KOPT-K1 (cell line): ENCODE results near the gene MAPK14.
"Not testable (repeated sequence)": the region's sequence is repeated elsewhere in the genome, so short reads cannot be mapped to it uniquely, and the experiment has no call there.

ENCODE experiments used
- H3K27ac ChIP-seq: fragments of 200-600 bp; sonication (generic); 2 replicates; pipeline ENCODE4 v1.5.1; 2016; ENCODE audit warnings: antibody characterized with exemption, mild to moderate bottlenecking, low read depth, low read length; ENCODE audit not compliant: poor library complexity, severe bottlenecking
- H3K36me3 ChIP-seq: fragments of 200-600 bp; sonication (generic); 2 replicates; pipeline ENCODE4 v1.5.1; 2017; ENCODE audit warnings: antibody characterized with exemption, mild to moderate bottlenecking, low read length, moderate library complexity; ENCODE audit not compliant: insufficient read depth
- H3K9me3 ChIP-seq: fragments of 200-600 bp; sonication (generic); 2 replicates; pipeline ENCODE4 v1.5.1; 2017; ENCODE audit warnings: antibody characterized with exemption, low read length, mild to moderate bottlenecking; ENCODE audit not compliant: insufficient read depth, poor library complexity, severe bottlenecking

Gene MAPK14

GRCh38 chr6:36028088-36028876, 674 bp downstream of the MAPK14 start:
- H3K36me3 ChIP-seq = no peaks in the 10 kb centered on the region
- H3K27ac ChIP-seq = peak overlapping the region; percentile 91
- H3K9me3 ChIP-seq = no peaks in the 10 kb centered on the region

GRCh38 chr6:36028877-36029324, 1.3 kb downstream of the MAPK14 start:
- H3K36me3 ChIP-seq = no peaks in the 10 kb centered on the region
- peak overlapping the region; percentile 91 for H3K27ac ChIP-seq
- no peaks in the 10 kb centered on the region for H3K9me3 ChIP-seq

- Histone ChIP-seq H3K36me3 (no peaks in the 10 kb centered on the region), H3K27ac (peak overlapping the region; percentile 91), H3K9me3 (no peaks in the 10 kb centered on the region)
These were observed 1.9 kb downstream of the MAPK14 start for GRCh38 chr6:36029464-36029863.

- Histone ChIP-seq H3K9me3 (no peaks in the 10 kb centered on the region), H3K27ac (no peak overlapping the region), H3K36me3 (no peaks in the 10 kb centered on the region)
These were observed 4.7 kb downstream of the MAPK14 start for GRCh38 chr6:36032261-36032660.

DNA sequence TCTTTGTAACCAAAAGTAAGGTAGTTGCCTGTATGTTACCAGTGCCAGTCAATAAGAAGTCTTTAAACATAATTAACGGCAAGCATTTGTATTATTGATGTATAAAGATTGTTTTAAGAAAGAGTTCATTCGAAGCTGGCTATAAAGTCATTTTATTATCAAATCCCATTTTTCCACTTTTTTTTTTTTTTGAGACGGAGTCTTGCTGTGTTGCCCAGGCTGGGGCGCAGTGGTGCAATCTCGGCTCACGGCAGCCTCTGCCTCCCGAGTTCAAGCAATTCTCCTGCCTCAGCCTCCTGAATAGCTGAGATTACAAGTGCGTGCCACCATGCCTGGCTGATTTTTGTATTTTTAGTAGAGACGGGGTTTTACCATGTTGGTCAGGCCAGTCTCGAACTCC, 5.5 kb downstream of the MAPK14 start:
- not testable (repeated sequence) for H3K27ac ChIP-seq, H3K36me3 ChIP-seq, H3K9me3 ChIP-seq

- H3K36me3 ChIP-seq = no peaks in the 10 kb centered on the region
- H3K27ac ChIP-seq = no peak overlapping the region
- H3K9me3 ChIP-seq = no peaks in the 10 kb centered on the region
These were observed 6.3 kb downstream of the MAPK14 start for GRCh38 chr6:36033935-36034334.

- no peaks in the 10 kb centered on the region for H3K9me3 ChIP-seq
- no peak overlapping the region for H3K27ac ChIP-seq
- no peaks in the 10 kb centered on the region for H3K36me3 ChIP-seq
These were observed 6.8 kb downstream of the MAPK14 start for GRCh38 chr6:36034441-36034840.

DNA sequence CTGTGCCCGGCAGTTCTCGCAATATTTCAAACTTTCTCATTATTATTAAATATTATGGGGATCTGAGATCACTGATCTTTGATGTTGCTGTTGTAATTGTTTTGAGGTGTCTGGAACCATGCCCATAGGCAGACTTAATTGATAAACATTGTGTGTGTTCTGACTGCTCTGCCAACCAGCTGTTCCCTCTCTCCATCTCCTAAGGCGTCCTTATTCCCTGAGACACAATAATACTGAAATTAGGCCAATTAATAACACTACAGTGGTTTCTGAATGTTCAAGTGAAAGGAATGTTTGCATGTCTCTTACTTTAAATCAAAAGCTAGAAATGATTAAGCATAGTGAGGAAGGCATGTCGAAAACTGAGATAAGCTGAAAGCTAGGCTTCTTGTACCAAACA, 7.6 kb downstream of the MAPK14 start:
- Histone ChIP-seq H3K9me3 (no peaks in the 10 kb centered on the region), H3K27ac (no peak overlapping the region), H3K36me3 (no peaks in the 10 kb centered on the region)

- Histone ChIP-seq H3K36me3 (no peaks in the 10 kb centered on the region; the same call in 1 of the 2 replicates), H3K9me3 (no peaks in the 10 kb centered on the region), H3K27ac (no peak overlapping the region)
These were observed 10.7 kb downstream of the MAPK14 start for GRCh38 chr6:36038120-36038876.

GRCh38 chr6:36039112-36039511, 11.5 kb downstream of the MAPK14 start:
- Histone ChIP-seq H3K36me3 (no peaks in the 10 kb centered on the region; the same call in none of the 2 replicates), H3K27ac (no peak overlapping the region), H3K9me3 (no peaks in the 10 kb centered on the region)

DNA sequence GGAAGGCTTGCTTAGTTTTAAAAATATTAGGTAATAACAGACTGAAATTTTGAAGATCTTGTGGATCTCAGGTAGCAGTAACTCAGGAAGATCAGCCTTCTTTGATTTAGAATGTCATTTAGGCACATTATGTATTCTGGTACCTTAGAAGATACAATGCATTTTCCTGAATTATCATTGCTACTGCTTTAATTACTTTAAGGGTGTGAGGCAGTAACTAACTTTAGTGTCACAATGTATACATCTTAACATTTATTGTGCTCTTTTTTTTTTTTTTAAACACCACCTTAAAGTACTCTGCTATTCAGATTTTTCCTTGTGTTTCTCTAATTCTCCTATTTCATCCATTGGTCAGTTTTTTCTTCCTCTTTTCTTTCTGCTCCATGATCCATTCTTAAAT, 13.3 kb downstream of the MAPK14 start:
- H3K9me3 ChIP-seq = no peaks in the 10 kb centered on the region
- no peak overlapping the region for H3K27ac ChIP-seq
- no peaks in the 10 kb centered on the region; the same call in none of the 2 replicates for H3K36me3 ChIP-seq

GRCh38 chr6:36042618-36043260, 15.1 kb downstream of the MAPK14 start:
- Histone ChIP-seq H3K36me3 (no peaks in the 10 kb centered on the region; the same call in none of the 2 replicates), H3K27ac (no peak overlapping the region)

DNA sequence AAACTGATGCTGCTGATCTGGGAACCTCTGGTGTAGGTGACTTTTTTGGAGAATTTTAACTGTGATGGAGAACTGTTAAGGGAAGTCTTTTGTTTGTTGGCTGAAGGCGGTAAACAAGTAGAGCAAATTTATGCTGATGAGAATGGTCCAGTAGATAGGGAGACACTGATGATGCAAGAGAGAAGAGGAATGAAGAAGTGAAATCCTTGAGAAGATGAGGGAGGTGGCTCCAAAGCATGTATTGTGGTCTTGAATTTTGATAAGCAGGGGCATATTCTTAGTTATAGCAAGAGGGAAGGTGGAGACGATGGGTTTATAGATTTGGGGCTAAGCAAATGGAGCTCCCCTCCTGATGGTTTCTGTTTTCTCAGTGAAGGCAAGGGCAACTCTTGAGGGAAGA, 22.0 kb downstream of the MAPK14 start:
- peaks cover 23% of the 10 kb centered on the region for H3K36me3 ChIP-seq
- H3K9me3 ChIP-seq = no peaks in the 10 kb centered on the region
- no peak overlapping the region for H3K27ac ChIP-seq

More at GRCh38 chr6:36042618-36043260, 15.1 kb downstream of the MAPK14 start:
- H3K9me3 ChIP-seq = no peaks in the 10 kb centered on the region

- Histone ChIP-seq H3K36me3 (peaks cover 30% of the 10 kb centered on the region), H3K27ac (no peak overlapping the region), H3K9me3 (no peaks in the 10 kb centered on the region)
These were observed 22.7 kb downstream of the MAPK14 start for GRCh38 chr6:36050305-36050704.
